Mucosa of gallbladder (tissue), 1 donor: ENCODE results near the gene CD53. TPM values are rescaled to one million over a fixed set of nuclear protein-coding genes. Genes with fewer than 3 reads are reported as not detected.
"Not testable (repeated sequence)": the region's sequence is repeated elsewhere in the genome, so short reads cannot be mapped to it uniquely, and the experiment has no call there.

Experiments used
- DNase-seq: peaks from one replicate; pipeline ENCODE4 v3.0.0-alpha.2; 2020; ENCODE audit warnings: low spot score
- total RNA-seq: library from RNA; stranded (reverse); gene quantifications from one replicate; pipeline ENCODE4 v1.2.1, GENCODE V29; 2021
- donor health status: DM: no; HTN: no; CAD: no.

CD53 gene, protein sequence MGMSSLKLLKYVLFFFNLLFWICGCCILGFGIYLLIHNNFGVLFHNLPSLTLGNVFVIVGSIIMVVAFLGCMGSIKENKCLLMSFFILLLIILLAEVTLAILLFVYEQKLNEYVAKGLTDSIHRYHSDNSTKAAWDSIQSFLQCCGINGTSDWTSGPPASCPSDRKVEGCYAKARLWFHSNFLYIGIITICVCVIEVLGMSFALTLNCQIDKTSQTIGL
- 39.4 TPM for total RNA-seq

DNA sequence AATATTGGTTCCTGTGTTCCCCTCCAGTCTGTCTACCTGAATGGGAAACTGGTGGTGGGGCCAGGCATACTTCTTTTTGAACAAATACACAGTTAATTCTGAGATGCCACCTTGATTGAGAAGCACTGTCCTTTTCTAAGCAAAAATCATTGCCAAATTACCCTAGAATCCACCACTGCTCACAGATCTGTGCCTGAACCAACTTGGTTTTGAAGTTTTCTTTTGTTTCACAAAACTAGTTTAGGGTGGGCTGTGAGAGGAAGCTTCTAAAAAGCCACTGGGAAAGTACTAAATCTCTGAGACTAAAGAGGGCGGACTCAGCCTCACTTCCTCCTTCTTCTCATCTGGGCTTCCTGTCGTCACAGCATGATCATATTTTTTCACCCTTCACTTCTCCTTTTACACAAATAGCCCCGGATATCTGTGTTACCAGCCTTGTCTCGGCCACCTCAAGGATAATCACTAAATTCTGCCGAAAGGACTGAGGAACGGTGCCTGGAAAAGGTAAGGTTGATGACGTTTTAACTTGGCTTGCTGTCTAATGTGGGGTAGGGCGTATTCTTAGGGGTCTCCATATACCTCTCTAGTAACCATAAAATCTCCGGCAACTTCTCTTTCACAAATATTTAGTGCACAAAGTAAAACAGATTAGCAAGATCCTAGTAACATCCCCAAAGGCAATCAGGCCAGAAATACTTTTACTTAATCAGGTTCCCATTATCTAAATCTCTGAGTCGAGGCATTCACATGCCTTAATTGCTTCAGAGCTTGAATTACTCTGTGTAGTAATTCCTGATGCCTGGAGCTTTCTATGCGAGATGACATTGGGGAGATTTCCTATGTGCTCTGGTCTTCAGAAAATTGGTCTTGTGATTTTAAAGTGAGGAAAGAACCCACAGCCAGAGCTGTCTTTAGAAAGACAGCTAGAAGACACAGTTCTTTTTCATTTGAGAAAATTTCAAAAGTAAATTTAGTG is at the start of gene CD53:
TSS of gene CD53 (plus strand) at position 404 of the 976 bp plus-strand sequence. CDS start 18,261 bp downstream, outside the sequence.
- DNase-seq, result peak; percentile 28

DNA sequence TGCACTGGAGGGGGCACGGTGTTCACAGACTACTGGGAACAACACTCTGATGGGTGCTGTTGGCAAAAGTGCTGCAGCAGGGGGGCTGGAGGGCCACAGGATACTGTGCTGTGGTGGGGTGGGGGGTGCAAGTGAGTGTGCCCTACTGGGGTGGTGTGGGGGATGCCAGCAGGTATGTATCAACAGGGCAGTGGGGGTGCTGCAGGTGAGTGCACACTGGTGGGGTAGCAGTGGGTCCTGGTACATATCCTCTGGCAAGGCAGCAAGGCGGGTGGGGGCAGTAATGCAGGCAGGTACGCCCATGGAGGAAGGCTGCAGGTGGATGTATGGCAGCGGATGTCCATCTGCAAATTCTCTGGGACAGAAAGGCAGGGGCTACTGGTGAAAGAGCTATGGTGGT is 48.8 kb upstream of the CD53 start:
- no peak for DNase-seq

DNA sequence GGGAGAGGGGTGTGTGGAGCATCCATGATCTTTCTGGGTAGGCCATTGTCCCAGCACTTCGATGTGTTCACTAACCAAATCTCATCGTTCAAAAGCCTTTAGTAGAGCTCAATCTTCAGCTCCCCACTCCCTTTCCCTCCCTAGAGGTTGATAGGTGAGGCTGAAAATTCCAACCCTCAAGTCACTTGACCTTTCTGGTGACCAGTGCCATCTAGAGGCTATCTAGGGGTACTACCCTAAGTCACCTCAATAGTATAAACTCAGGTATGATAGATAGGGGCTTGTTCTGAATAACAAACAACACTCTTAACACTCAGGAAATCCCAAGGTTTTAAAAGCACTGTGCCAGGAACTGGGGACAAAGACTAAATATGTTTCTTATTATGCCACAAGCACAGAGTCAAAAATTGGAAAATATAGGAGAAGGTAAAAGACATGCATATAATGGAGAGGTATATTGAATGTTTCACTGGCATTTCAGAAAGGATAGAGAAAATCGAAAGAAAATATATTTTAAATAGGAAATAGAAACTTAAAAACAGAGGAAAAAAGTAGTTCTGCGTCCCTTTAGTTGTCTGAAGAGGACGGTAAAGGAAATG is 42.9 kb upstream of the CD53 start:
- no peak for DNase-seq

DNA sequence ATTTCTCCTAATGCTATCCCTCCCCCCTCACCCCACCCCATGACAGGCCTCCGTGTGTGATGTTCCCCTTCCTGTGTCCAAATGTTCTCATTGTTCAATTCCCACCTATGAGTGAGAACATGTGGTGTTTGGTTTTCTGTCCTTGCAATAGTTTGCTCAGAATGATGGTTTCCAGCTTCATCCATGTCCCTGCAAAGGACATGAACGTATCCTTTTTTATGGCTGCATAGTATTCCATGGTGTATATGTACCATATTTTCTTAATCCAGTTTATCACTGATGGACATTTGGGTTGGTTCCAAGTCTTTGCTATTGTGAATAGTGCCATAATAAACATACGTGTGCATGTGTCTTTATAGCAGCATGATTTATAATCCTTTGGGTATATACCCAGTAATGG is 39.2 kb upstream of the CD53 start:
- DNase-seq, result not testable (repeated sequence)

DNA sequence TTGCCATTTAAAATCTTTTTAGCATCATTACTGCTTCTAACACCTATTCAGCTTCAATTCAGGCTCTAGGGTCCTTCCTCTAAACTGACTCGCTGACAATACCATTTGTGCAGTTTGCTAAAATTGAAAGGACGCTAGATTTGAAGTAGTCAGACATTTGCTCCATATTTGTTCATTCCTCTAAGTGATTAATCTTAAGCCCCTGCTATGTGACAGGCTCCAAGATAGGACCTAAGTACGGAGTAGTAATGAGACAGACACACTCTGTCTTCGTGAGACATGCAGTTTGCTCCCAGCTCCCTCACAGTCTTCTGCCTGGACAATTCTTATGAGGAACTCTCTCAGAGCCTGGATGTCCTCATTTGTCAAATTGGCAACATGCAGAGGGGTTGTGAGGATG is 26.1 kb upstream of the CD53 start:
- no peak for DNase-seq

GRCh38 chr1:110850145-110850544 is 22.8 kb upstream of the CD53 start:
- DNase-seq, result no peak

DNA sequence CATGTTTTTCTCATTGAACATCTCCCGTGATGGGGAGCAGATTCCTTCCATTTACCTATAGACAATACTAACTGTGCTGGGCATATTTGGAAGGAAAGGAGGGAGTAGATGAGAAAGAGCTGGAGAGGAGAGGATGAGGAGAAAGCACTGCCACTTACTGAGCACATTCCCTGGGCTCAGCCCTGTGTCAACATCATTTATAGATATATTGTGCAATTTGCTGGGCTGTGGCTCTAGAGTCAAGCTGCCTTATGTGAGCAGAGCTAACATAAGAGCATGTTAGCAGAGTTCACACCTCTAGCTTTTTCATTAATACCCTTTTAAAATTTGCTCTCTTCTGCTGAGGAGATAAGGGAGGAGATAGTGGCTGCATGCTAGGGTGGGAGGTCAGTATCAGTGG is 22.3 kb upstream of the CD53 start:
- no peak for DNase-seq

DNA sequence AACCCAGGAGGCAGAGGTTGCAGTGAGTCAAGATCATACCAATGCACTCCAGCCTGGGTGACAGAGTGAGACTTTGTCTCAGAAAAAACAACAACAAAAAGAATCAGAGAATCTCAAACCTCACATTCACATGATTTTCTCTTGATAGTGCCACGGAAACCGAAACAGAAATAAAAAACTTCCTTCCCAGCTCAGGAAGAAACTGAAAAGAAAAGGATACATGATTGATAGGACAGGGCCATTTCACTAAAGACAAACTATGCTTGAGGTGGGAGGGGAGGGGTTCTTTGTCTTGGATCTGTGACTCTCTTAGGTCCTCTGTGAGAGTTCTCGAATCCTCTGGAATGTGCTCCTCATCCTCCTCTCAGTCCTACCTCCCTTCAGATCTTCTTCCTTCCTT is 19.8 kb upstream of the CD53 start:
- DNase-seq, result no peak

- DNase-seq, result no peak
Measured at GRCh38 chr1:110856410-110856809, 16.5 kb upstream of the CD53 start.

DNA sequence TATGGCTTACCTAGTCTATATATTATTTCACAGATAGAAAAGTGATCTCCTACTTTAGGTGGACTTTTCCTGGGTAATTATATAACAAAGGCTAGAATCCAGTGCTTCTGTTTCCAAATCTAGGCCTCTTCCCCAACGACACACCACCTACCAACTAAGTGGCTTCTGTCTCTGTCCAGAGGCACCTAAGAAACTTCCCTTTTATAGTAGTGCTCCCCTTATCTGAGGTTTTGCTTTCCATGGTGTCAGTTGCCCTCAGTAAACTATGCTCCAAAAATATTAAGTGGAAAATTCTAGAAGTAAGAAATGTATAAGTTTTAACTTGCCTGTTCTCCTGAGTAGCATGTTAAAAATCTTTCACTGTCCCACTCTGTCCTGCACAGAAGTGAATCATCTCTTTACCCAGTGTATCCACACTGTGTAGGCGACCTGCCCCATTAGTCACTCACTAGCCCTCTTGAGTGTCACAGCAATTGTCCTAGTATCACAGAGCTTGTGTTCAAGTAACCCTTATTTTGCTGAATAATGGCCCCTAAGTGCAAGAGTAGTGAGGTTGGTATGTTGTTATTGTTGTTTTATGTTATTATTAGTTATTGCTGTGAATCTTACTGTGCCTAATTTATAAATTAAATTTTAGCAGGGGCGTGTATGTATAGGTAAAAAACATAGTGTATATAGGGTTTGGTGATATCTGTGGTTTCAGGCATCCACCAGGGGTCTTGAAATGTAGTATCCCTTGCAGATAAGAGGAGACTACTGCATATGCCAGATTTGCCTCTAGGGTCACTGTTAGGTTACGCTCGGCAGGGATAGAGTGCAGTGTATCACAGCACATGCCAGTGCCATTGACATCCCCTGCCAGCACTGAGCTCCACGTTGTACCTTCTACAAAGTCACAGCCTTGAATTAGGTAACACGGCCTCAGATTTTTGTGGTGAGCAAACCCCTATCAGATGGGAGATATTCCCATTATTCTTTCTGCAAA is 14.7 kb upstream of the CD53 start:
- no peak for DNase-seq

GRCh38 chr1:110859062-110859461 is 13.9 kb upstream of the CD53 start:
- DNase-seq, result no peak

DNA sequence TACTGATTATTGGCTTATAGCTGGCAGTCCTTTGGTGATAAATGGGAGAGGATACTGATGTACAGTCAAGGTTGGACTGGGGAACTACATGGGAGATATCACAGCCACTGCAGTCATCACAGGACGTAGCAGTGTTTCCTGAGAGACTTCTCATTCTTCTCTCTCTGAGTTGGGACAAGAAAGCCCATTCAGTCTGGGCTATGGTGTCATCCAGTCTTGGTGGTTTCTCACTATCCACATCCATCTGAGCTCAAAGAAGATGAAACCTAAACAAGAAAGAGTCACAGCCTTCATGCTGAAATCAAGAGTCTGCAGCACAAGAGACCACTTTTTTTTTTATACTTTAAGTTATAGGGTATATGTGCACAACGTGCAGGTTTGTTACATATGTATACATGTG is 12.8 kb upstream of the CD53 start:
- DNase-seq, result no peak

DNA sequence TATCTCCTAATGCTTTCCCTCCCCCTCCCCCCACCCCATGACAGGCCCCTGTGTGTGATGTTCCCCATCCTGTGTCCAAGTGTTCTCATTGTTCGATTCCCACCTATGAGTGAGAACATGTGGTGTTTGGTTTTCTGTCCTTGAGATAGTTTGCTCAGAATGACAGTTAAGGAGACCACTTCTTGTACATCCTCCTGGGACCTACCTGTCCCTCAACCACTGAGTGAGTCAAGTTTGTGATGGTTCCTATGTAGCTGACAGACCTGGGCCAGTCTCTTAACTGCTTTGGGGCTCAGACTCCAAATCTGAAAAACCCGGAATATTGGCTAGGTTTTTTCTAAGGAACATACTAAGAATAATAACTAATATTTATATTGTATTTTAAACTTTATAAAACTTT is 12.3 kb upstream of the CD53 start:
- DNase-seq, result not testable (repeated sequence)

DNA sequence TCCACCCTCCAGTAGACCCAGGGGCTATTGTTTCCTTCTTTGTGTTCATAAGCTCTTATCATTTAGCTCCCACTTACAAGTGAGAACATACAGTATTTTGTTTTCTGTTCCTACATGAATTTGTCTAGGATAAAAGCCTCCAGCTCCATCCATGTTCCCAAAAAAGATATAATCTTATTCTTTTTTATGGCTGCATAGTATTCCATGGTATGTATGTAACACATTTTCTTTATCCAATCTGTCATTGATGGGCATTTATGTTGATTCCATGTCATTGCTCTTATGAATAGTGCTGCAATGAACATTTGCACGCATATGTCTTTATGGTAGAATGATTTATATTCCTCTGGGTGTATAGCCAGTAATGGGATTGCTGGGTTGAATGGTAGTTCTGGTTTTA is 11.0 kb upstream of the CD53 start:
- not testable (repeated sequence) for DNase-seq

- DNase-seq, result no peak
Measured at GRCh38 chr1:110864287-110864686, 8.7 kb upstream of the CD53 start.

GRCh38 chr1:110870721-110871388 is 2.1 kb upstream of the CD53 start:
- no peak for DNase-seq

- DNase-seq, result no peak
Measured at GRCh38 chr1:110872366-110872744, 593 bp upstream of the CD53 start.

DNA sequence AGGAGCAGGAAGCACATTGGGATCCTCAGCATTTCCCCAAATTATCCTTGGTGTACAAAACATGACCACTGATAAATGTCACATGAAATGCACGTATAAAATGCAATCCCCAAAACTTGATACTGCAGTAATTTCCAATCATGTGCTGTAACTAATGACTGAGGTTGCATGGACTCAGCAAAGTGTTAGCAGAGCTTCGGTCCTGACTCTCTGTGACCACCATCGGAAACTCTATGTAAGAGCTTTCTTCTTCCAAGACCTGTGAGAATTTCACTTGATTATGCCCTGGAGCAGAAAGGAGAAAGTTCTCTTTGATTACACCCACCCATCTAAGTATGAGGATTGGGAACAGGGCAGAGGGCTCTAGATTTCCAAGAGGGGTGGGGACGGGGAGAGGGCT is 908 bp downstream of the CD53 start:
- no peak for DNase-seq

DNA sequence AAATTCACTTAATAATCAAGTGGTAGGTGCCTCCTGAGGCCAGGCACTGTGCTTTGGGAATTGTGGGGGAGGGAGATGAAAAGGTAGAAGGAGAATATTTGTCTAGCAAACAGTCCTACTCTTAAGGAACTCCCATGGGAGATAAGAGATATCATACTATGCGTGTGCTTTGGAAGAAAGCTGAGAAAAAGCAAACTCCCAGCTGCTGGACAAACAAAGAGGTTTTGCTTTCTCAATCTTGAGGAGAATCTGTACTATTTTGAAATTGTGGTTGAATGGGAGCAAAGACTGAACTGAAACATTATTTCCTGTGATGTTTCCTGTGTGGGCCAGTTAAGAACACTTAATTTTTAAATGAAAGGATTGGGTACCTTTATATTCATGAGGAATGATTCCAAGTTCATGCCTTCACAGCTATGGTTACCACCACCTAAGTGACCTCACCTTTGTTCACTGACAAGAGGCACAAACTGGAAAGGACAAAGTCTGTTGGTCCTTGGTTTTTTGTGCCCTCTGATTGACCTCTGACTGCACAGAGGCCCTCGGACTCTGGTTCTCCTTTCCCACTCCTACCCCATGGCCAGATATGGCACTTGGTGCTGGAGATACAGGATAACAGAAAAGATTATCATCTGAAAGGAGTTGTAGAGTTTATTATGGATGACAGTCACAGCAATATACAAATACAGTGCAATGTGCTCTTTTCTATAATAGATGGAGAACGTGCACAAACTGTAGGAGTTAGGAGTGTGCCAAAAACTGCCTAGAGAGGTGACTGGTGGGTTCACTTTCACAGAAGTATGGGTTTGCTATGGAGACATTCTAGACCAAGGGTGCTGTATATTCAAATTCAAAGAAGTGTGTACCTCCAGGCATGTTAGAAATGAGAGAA is 1.6 kb downstream of the CD53 start:
- DNase-seq, result no peak

GRCh38 chr1:110875216-110875731 is 2.3 kb downstream of the CD53 start:
- DNase-seq, result no peak
